MM.1S (cell line): Measurements from ENCODE around the gene PSMD6.

ENCODE experiments used
- EZH2 ChIP-seq: fragments of 300-600 bp; sonication (generic); optimal IDR thresholded peaks from 2 replicates; pipeline ENCODE3; 2017; ENCODE audit warnings: low read depth, mild to moderate bottlenecking, antibody characterized with exemption, low read length, mixed read lengths
- EZH2phosphoT487 ChIP-seq: fragments of 300-600 bp; sonication (generic); IDR thresholded peaks from 2 replicates; pipeline ENCODE4 v1.6.1; 2018; ENCODE audit warnings: antibody characterized with exemption, low read length
- TF ChIP-seq, protein P1 (sequence below): fragments of 300-600 bp; sonication (generic); IDR thresholded peaks from 2 replicates; pipeline ENCODE4 v1.5.1; 2016; ENCODE audit warnings: antibody characterized with exemption, low read length, mixed read lengths

DNA sequence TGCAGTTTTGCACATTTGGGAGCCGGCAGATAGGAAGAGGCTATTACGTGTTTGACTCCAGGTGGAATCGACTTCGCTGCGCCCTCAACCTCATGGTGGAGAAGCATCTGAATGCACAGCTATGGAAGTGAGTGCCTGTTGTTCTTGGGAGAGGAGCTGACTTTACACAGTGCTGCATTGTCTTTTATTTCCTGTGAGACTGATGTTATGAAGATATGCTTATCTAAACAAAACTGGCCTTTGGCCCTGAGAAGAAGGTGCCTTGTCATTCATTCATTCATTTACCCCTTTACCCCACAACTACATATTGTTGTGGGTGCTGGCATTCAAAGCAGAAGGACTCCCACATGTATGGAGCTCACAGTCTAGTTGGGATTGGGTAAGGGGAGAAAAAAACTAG is 32.6 kb downstream of the PSMD6 start:
- TF ChIP-seq EZH2phosphoT487: no peak
- TF ChIP-seq, protein P1, sequence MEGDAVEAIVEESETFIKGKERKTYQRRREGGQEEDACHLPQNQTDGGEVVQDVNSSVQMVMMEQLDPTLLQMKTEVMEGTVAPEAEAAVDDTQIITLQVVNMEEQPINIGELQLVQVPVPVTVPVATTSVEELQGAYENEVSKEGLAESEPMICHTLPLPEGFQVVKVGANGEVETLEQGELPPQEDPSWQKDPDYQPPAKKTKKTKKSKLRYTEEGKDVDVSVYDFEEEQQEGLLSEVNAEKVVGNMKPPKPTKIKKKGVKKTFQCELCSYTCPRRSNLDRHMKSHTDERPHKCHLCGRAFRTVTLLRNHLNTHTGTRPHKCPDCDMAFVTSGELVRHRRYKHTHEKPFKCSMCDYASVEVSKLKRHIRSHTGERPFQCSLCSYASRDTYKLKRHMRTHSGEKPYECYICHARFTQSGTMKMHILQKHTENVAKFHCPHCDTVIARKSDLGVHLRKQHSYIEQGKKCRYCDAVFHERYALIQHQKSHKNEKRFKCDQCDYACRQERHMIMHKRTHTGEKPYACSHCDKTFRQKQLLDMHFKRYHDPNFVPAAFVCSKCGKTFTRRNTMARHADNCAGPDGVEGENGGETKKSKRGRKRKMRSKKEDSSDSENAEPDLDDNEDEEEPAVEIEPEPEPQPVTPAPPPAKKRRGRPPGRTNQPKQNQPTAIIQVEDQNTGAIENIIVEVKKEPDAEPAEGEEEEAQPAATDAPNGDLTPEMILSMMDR: no peak
- TF ChIP-seq EZH2: no peak
